ENCODE results near the gene ZNF93.
A peak's percentile ranks its signal among the peaks of the same experiment; 100 is the strongest.
"Not testable (repeated sequence)": the region's sequence is repeated elsewhere in the genome, so short reads cannot be mapped to it uniquely, and the experiment has no call there.

The ZNF93 gene
- total RNA-seq = 4.4 to 4.7 reads per million in 2 donors

GRCh38 chr19:19900729-19901444 lies at the start of gene ZNF93:
Gene ZNF93, plus strand, starts transcription at chr19:19900946. Its CDS starts 143 bp downstream, at chr19:19901089.
- DNase-seq = peak; percentile 59 to 92 (median 80)

DNA sequence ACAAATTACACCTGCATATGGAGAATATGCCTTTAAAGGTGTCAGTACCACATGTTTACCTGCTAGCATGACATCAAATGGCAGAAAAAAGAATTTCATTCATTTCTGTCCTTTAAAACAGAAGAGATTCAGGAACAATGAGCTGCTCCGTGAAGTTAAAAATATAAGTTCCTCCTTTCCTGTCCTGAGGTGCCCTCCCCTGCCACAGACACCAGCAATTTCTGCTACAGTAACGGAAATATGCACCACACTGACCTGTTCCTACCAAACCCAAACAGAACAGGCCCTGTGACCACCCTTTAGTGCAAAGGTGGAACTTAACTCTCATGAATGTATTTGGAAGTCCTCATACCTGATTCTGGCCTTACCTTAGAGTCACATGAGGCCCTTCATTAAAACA lies 49.0 kb upstream of the ZNF93 start:
- DNase-seq = not testable (repeated sequence)

DNA sequence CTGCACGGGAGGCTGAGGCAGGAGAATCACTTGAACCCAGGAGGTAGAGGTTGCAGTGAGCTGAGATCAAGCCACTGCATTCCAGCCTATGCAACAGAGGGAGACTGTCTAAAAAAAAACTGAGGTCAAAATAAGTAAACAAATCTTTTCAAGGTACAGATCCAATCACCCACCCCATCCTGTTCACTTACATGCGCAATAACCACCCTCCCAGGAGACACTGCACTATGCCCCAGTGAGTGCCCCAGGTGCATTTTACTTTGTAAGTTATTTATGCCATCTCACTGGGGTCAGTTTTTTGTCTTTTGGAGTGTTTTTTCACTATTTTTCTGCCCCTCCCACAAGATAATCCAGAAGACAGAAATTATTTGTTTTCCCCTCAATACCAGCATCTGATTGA lies 42.0 kb upstream of the ZNF93 start:
- DNase-seq = no peak

DNA sequence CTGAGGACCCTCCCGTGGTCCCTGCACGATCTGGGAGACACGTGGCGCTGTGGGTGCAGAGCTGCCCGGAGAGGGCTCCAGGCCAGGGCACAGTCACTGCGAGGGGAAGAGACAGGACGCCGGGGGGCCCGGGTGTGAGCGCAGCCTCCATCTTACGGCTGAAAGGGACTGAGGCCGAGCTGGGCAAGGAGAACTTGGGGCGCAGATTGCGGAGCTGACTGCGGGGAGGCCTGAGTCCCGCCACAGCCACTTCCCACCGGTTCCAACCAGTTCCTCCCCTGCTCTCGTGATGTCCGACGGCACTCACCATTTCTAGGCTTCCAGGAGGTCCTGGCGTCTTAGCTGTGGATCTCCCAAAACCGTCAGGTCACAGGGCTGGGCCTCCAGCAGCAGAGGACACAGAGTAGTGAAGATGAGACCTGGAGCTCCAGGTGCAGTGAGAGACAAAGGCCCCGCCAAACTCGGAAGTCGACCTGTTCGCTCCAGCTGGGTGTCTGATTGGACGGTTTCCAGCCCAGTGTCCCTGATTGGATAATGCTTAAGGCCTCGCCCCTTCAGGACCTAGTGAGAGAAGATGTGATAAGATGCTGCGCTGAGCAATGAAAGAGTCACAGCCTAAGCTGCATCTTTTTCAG lies 39.9 kb upstream of the ZNF93 start:
- DNase-seq = peak in 4 of 5 experiments; percentile 7 to 34 (median 12)

- peak; percentile 76 to 98 (median 89) for DNase-seq
Measured at GRCh38 chr19:19865750-19866610, 34.8 kb upstream of the ZNF93 start, which contains the start of gene ZNF253. Gene ZNF253, plus strand, starts transcription at chr19:19865882. Its CDS starts 115 bp downstream, at chr19:19865997.

DNA sequence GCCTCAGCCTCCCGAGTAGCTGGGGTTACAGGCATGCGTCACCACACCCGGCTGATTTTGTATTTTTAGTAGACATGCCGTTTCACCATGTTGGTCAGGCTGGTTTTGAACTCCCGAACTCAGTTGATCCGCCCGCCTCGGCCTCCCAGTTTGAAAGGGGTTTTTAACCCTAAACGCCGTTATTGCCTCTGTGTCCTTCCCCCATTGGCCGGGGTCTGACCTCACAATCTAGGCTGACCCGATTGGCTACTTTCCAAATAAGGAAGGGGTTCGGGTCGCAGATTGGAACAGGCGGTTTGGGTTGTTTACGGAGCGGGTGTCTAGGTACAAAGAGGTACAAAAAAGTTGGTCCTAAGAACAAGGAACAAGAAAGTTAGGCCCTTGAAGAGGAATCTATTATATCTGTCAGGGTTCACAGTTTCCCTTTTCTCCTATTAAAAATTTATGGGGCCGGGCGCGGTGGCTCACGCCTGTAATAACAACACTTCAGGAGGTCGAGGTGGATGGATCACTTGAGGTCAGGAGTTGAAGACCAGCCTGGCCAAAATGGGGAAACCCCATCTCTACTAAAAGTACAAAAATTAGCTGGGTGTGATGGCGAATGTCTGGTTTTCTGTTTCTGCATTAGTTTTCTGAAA lies 34.0 kb upstream of the ZNF93 start:
- DNase-seq = peak in 4 of 5 experiments; percentile 10 to 76 (median 36)

DNA sequence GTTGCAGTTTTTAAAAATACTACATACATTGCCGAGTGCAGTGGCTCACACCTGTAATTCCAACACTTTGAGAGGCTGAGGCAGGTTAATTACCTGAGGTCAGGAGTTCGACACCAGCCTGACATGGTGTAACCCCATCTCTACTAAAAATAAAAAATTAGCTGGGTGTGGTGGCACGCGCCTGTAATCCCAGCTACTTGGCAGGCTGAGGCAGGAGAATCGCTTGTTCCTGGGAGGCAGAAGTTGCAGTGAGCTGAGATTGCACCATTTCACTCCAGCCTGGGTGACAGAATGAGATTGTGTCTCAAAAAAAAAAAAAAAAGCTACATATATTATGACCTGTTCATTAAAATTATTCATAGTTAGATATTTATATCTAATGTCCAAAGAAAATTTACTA lies 30.7 kb upstream of the ZNF93 start:
- not testable (repeated sequence) for DNase-seq

GRCh38 chr19:19871932-19872331 lies 28.8 kb upstream of the ZNF93 start:
- DNase-seq = no peak

DNA sequence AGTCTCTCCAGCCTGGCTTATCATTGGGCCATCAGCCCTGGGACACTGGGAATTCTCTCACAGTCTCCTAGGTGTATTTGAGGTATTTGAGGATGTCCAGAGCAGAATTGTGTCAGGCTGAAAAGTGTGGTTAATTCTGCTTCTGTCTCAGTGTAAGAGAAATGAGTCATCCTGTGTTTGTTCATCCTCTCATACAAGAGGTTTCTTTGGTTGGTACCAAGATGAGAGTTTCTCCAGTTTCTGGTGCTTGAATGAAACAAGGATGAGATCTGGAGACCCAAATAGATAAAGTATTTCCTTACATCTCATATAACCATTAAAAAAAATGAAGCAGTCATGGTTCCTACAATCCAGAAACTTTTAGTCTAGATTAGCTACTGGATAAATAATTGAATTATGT lies 27.4 kb upstream of the ZNF93 start:
- peak in 1 of 5 experiments; percentile 14 for DNase-seq

DNA sequence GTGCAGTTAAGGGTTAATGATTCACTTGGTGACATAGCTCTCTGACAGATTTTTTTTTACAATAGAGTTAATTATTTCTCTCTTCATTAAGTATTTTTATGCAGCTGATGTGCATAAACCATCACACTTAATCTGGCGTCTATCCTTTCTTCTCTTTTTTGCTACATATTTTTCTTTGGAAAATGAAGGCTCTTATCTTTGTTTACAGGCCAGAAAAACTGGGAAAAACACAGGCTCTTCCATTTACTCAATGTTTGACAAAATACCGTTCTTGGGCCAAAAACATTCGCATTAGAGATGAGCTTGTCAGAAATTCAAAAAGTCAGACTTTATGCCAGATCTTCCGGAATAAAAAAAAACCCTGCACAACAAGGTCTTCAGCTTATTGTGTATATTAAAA lies 23.0 kb upstream of the ZNF93 start:
- no peak for DNase-seq

- DNase-seq = no peak
Measured at GRCh38 chr19:19884583-19884982, 16.2 kb upstream of the ZNF93 start.

- DNase-seq = not testable (repeated sequence)
Measured at GRCh38 chr19:19892055-19892941, 8.4 kb upstream of the ZNF93 start.

GRCh38 chr19:19900139-19900728 lies 512 bp upstream of the ZNF93 start:
- DNase-seq = peak in 1 of 5 experiments; percentile 1

DNA sequence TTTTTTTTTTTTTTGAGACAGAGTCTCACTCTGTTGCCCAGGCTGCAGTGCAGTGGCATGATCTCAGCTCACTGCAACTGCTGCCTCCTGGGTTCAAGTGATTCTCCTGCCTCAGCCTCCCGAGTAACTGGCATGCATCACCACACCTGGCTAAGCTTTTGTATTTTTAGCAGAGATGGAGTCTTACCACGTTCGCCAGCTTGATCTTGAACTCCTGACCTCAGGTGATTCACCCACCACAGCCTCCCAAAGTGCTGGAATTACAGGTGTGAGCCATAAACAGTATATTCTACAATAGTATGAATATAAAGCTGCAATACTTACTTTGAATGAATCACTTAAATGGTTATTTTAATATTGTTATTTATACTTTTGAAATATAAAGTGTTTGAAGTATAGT lies 6.8 kb downstream of the ZNF93 start:
- DNase-seq = not testable (repeated sequence)

DNA sequence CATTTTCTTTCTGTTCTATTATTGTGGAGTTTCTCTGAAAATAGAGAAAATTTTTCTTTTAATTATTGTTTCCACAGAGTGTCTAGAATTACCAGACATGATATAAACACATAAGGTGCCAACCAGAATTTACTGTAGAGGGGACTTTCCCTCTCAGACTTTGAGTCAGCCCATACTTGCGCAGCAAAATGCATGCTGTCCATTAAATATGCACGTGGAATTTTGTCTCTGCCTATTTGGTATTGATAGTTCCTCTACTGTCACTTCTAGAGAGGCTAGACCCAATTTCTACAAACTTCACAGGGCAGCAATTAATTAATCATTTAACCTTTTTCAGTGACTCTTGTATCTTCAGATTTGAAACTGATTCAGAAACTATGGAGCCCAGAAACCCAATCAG lies 8.9 kb downstream of the ZNF93 start:
- DNase-seq = no peak

- DNase-seq = no peak
Measured at GRCh38 chr19:19911150-19911549, 10.4 kb downstream of the ZNF93 start.

- no peak for DNase-seq
Measured at GRCh38 chr19:19914596-19914995, 13.8 kb downstream of the ZNF93 start.

DNA sequence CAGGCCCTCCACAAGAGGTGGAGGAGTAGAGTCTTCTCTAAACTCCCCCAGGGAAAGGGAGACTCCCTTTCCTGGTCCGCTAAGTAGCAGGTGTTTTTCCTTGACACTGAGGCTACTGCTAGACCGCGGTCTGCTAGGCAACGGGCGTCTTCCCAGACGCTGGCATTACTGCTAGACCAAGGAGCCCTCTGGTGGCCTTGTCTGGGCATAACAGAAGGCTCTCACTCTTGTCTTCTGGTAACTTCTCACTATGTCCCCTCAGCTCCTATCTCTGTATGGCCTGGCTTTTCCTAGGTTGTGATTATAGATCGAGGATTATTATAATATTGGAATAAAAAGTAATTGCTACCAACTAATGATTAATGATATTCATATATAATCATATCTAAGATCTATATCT lies 29.7 kb downstream of the ZNF93 start:
- peak in 1 of 5 experiments; percentile 15 for DNase-seq

DNA sequence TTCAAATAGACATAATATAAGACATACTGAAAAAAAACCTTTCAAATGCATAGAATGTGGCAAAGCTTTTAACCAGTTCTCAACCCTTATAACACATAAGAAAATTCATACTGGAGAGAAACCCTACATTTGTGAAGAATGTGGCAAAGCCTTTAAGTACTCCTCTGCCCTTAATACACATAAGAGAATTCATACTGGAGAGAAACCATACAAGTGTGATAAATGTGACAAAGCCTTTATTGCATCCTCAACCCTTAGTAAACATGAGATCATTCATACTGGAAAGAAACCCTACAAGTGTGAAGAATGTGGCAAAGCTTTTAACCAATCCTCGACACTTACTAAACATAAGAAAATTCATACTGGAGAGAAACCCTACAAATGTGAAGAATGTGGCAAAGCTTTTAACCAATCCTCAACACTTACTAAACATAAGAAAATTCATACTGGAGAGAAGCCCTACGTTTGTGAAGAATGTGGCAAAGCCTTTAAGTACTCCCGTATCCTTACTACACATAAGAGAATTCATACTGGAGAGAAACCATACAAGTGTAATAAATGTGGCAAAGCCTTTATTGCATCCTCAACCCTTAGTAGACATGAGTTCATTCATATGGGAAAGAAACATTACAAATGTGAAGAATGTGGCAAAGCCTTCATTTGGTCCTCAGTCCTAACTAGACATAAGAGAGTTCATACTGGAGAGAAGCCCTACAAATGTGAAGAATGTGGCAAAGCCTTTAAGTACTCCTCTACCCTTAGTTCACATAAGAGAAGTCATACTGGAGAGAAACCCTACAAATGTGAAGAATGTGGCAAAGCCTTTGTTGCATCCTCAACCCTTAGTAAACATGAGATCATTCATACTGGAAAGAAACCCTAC lies 32.9 kb downstream of the ZNF93 start:
- DNase-seq = not testable (repeated sequence)

DNA sequence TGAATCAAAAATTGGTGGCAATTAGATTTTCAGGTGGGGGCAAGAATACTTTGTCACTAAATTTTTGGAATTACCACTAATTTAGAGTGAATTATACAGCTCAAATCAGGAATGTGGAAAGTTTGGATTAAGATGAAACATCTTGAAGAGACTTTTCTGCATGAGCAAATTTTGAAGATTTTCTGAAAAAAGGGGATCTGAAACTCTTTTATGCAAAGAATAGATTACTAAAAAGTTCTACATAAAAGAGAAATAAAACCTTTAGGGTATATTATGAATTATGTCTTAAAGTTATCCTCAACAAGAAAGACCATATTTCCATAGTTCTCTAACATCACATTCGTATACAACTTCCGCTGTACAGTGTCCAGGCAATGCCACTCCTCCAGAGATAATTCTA lies 36.7 kb downstream of the ZNF93 start:
- no peak for DNase-seq
